GM18526 (cell line): ENCODE measurements around the gene GNRH2.

ENCODE experiments used
- POLR2A ChIP-seq: IDR thresholded peaks from 3 replicates; pipeline ENCODE4 v1.6.1; 2011; ENCODE audit not compliant: insufficient read length; ENCODE audit errors: extremely low read depth

Gene GNRH2

GRCh38 chr20:3043322-3043721 lies at the start of gene GNRH2:
GNRH2 (plus strand) TSS chr20:3043622; CDS start chr20:3044415, 793 bp downstream.
- no peak for TF ChIP-seq POLR2A

- no peak for TF ChIP-seq POLR2A
Observed at GRCh38 chr20:2995796-2996195, 47.6 kb upstream of the GNRH2 start.

GRCh38 chr20:2998728-2999127 lies 44.7 kb upstream of the GNRH2 start:
- TF ChIP-seq POLR2A: no peak

GRCh38 chr20:3000852-3001523 lies 42.4 kb upstream of the GNRH2 start:
- TF ChIP-seq POLR2A: no peak

- TF ChIP-seq POLR2A: no peak
Observed at GRCh38 chr20:3003416-3003815, 40.0 kb upstream of the GNRH2 start.

GRCh38 chr20:3010985-3011723 lies 32.3 kb upstream of the GNRH2 start:
- no peak for TF ChIP-seq POLR2A

GRCh38 chr20:3011752-3012151 lies 31.7 kb upstream of the GNRH2 start:
- no peak for TF ChIP-seq POLR2A

- no peak for TF ChIP-seq POLR2A
Observed at GRCh38 chr20:3013771-3014170, 29.7 kb upstream of the GNRH2 start.

GRCh38 chr20:3014179-3014578 lies 29.2 kb upstream of the GNRH2 start:
- TF ChIP-seq POLR2A: no peak

- TF ChIP-seq POLR2A: no peak
Observed at GRCh38 chr20:3014662-3015061, 28.8 kb upstream of the GNRH2 start.

- no peak for TF ChIP-seq POLR2A
Observed at GRCh38 chr20:3021327-3021726, 22.1 kb upstream of the GNRH2 start.

- no peak for TF ChIP-seq POLR2A
Observed at GRCh38 chr20:3021777-3022176, 21.6 kb upstream of the GNRH2 start.

- no peak for TF ChIP-seq POLR2A
Observed at GRCh38 chr20:3027987-3028386, 15.4 kb upstream of the GNRH2 start.

- no peak for TF ChIP-seq POLR2A
Observed at GRCh38 chr20:3031524-3032147, 11.8 kb upstream of the GNRH2 start.

- TF ChIP-seq POLR2A: no peak
Observed at GRCh38 chr20:3032624-3033023, 10.8 kb upstream of the GNRH2 start.

GRCh38 chr20:3037654-3038053 lies 5.8 kb upstream of the GNRH2 start:
- TF ChIP-seq POLR2A: no peak

GRCh38 chr20:3038454-3038853 lies 5.0 kb upstream of the GNRH2 start:
- TF ChIP-seq POLR2A: no peak

- no peak for TF ChIP-seq POLR2A
Observed at GRCh38 chr20:3039426-3039825, 4.0 kb upstream of the GNRH2 start.
